Activated CD4-positive, alpha-beta T cell treated with anti-CD3 and anti-CD28 coated beads, Interleukin-2, amount 10 ng/mL, durations not matched to agents 7 days and 5 days (primary cell): ENCODE results near the gene BICRAL. TPM values are rescaled to one million over a fixed set of nuclear protein-coding genes. Genes with fewer than 3 reads are reported as not detected.
"Not testable (repeated sequence)": the region's sequence is repeated elsewhere in the genome, so short reads cannot be mapped to it uniquely, and the experiment has no call there.

ENCODE experiments used
- CTCF ChIA-PET: fragments of 350-600 bp; sonication (Branson Sonifier 250); formaldehyde crosslinking; loops from one replicate; lab custom pipeline; 2021; ENCODE audit warnings: antibody characterized with exemption; lab: Charles Lee
- POLR2A ChIA-PET: fragments of 350-600 bp; sonication (Branson Sonifier 250); formaldehyde crosslinking; loops from one replicate; lab custom pipeline; 2021; ENCODE audit warnings: antibody characterized with exemption; lab: Charles Lee
- DNase-seq: peaks from one replicate; pipeline ENCODE4 v3.0.0-alpha.2; 2020
- H3K27ac Mint-ChIP-seq: one replicate; pipeline ENCODE4 v1.8.0; 2021; ENCODE audit warnings: mild to moderate bottlenecking, moderate library complexity, mixed read lengths
- H3K27me3 Mint-ChIP-seq: one replicate; pipeline ENCODE4 v1.8.0; 2021; ENCODE audit warnings: mixed read lengths
- H3K36me3 Mint-ChIP-seq: one replicate; pipeline ENCODE4 v1.8.0; 2021; ENCODE audit warnings: low read depth, mixed read lengths
- H3K4me1 Mint-ChIP-seq: one replicate; pipeline ENCODE4 v1.8.0; 2021; ENCODE audit warnings: mixed read lengths
- H3K4me3 Mint-ChIP-seq: one replicate; pipeline ENCODE4 v1.8.0; 2021; ENCODE audit warnings: mild to moderate bottlenecking, moderate library complexity, mixed read lengths
- H3K9me3 Mint-ChIP-seq: one replicate; pipeline ENCODE4 v1.8.0; 2021; ENCODE audit warnings: mixed read lengths
- total RNA-seq, 2 experiments: library from RNA; stranded (reverse); gene quantifications; one replicate each; pipeline ENCODE4 v1.2.3, GENCODE V29; 2021

Gene BICRAL, protein sequence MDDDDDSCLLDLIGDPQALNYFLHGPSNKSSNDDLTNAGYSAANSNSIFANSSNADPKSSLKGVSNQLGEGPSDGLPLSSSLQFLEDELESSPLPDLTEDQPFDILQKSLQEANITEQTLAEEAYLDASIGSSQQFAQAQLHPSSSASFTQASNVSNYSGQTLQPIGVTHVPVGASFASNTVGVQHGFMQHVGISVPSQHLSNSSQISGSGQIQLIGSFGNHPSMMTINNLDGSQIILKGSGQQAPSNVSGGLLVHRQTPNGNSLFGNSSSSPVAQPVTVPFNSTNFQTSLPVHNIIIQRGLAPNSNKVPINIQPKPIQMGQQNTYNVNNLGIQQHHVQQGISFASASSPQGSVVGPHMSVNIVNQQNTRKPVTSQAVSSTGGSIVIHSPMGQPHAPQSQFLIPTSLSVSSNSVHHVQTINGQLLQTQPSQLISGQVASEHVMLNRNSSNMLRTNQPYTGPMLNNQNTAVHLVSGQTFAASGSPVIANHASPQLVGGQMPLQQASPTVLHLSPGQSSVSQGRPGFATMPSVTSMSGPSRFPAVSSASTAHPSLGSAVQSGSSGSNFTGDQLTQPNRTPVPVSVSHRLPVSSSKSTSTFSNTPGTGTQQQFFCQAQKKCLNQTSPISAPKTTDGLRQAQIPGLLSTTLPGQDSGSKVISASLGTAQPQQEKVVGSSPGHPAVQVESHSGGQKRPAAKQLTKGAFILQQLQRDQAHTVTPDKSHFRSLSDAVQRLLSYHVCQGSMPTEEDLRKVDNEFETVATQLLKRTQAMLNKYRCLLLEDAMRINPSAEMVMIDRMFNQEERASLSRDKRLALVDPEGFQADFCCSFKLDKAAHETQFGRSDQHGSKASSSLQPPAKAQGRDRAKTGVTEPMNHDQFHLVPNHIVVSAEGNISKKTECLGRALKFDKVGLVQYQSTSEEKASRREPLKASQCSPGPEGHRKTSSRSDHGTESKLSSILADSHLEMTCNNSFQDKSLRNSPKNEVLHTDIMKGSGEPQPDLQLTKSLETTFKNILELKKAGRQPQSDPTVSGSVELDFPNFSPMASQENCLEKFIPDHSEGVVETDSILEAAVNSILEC
- total RNA-seq: 10 to 100 TPM; 23.4 to 27.8 TPM

DNA sequence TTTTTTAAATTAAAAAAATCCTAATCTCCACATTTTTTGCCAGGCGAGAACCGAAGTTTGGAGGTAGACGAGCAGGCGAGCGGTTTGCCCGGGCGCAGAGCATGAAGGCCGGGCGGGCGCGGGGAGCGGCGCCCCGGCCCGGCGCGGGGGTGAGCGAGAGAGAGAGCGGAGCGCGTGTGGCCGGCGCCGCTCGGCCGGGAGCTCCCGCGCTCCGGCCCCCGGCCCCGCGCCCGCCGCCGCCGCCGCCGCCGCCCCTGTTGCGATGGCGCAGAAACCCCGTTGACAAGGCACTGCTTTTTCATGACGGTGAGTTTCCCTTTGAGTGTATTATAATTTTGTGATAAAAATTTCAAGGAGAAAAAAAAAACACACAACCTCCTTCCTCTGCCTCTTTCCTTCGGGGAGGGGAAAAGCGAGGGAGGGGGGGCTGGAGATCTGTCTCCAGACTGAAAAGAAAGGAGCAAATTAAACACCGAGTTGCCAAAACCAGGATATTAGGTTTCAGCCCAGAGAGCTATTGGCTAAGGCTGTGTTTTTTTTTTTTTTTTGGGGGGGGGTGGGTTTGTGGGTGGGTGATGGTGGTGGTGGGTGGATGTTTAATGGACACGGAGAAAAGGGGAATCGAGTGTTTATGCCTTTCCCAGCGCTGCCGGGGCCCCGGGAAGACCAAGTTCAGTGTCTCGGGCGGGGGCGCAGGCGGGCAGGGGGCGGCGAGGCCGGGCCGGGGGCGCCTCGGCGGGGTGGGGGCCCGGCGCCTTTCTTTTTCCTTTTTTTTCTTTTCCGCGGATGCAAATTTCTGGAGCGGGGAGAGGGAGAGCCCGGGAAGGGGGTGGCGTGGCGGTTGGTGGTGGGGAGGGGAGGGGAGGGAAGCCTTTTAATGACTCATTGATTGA is at the start of gene BICRAL:
BICRAL (plus strand) TSS at position 257 of the 893 bp plus-strand sequence. CDS start 39,971 bp downstream, outside the sequence.
- H3K36me3 Mint-ChIP-seq: peaks cover 29% of the 10 kb centered on the region
- CTCF ChIA-PET: interaction anchor here (0.6 to 1.8 kb wide), 5 partner anchors 9 to 206 kb away, joined by 3 to 6 read pairs (median 3); no protein-coding TSS in a partner anchor
- H3K27me3 Mint-ChIP-seq: no peaks in the 10 kb centered on the region
- peak within 1 kb of the TSS; percentile 97 for H3K4me3 Mint-ChIP-seq
- H3K9me3 Mint-ChIP-seq: no peaks in the 10 kb centered on the region
- POLR2A ChIA-PET: interaction anchor here (0.8 kb wide), 1 partner anchor 10 kb away, joined by 4 read pairs; no protein-coding TSS in a partner anchor
- DNase-seq: peak; percentile 75
- peak within 1 kb of the TSS; percentile 100 for H3K27ac Mint-ChIP-seq
- H3K4me1 Mint-ChIP-seq: peaks cover 32% of the 10 kb centered on the region

DNA sequence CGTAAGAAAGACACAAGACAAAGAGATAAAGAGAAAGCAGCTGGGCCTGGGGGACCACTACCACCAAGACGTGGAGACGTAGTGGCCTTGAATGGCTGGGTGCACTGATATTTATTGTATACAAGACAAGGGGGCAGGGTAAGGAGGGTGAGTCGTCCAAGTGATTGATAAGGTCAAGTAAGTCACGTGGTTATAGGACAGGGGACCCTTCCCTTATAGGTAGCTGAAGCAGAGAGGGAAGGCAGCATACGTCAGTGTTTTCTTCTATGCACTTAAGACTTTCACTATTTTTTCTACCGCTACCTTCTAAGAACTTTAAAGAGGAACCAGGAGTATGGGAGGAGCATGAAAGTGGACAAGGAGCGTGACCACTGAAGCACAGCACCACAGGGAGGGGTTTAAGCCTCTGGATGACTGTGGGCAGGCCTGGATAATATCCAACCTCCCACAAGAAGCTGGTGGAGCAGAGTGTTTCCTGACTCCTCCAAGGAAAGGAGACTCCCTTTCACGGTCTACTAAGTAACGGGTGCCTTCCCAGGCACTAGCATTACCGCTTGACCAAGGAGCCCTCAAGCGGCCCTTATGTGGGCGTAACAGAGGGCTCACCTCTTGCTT is 47.9 kb upstream of the BICRAL start:
- POLR2A ChIA-PET: interaction anchor here (0.6 kb wide), 1 partner anchor 18 kb away, joined by 3 read pairs; no protein-coding TSS in a partner anchor

DNA sequence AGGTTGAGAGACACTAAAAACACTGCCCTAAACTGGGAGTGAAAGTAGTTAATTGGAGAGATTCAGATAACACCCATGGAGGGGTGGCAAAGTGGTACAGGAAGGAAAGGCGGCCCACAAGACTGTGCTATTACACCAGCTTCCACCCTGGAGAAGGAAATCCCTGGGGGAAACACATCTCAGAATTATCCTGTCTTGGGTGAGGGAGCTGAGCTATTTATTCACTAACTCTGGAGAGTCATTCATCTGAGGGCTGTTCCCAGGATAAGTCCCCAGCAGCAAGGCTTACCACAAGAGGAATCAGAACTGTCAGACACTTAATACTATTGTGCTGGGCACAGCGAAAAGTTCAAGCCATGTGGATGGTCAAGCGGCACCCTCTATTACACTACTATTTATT is 45.9 kb upstream of the BICRAL start:
- POLR2A ChIA-PET: no interaction called here
- peaks cover 3% of the 10 kb centered on the region for H3K9me3 Mint-ChIP-seq
- CTCF ChIA-PET: no interaction called here
- H3K36me3 Mint-ChIP-seq: no peaks in the 10 kb centered on the region
- no peak overlapping the region for H3K4me3 Mint-ChIP-seq
- DNase-seq: no peak
- H3K4me1 Mint-ChIP-seq: peaks cover 3% of the 10 kb centered on the region
- no peak overlapping the region for H3K27ac Mint-ChIP-seq
- peaks cover 11% of the 10 kb centered on the region for H3K27me3 Mint-ChIP-seq

More for the DNA sequence above, 47.9 kb upstream of the BICRAL start:
- not testable (repeated sequence) for DNase-seq, H3K27ac Mint-ChIP-seq, H3K4me3 Mint-ChIP-seq, H3K27me3 Mint-ChIP-seq, H3K4me1 Mint-ChIP-seq, H3K9me3 Mint-ChIP-seq, H3K36me3 Mint-ChIP-seq
- CTCF ChIA-PET: interaction anchor here (0.6 to 0.8 kb wide), 3 partner anchors 8 to 278 kb away, joined by 3 to 5 read pairs (median 3); no protein-coding TSS in a partner anchor

DNA sequence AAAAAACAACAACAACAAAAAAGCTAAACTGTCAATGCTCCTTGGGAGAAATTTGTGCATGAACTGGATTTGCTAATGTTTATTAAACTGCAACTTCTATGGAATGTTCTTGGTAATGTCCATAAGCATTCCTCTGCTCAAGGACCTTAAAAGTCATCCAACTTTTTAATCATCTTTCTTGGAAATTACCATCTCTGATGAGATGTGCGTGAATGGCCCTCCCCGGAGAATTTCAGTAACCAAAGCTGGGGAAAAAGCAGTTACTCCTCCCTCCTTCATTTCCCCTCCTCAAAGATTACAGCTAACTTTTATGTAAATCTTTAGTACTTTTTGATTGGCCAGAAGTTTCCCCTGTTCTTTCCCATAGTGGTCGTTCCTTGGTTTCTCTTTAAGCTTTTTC is 41.1 kb upstream of the BICRAL start:
- Mint-ChIP-seq H3K27me3 (peaks cover 11% of the 10 kb centered on the region), H3K4me3 (no peak overlapping the region), H3K36me3 (peaks cover 12% of the 10 kb centered on the region), H3K4me1 (peaks cover 18% of the 10 kb centered on the region), H3K27ac (no peak overlapping the region), H3K9me3 (no peaks in the 10 kb centered on the region)
- ChIA-PET CTCF (interaction anchor here (0.9 to 1.8 kb wide), 4 partner anchors 9 to 46 kb away, joined by 3 to 5 read pairs (median 4); no protein-coding TSS in a partner anchor), POLR2A (no interaction called here)
- DNase-seq: no peak

DNA sequence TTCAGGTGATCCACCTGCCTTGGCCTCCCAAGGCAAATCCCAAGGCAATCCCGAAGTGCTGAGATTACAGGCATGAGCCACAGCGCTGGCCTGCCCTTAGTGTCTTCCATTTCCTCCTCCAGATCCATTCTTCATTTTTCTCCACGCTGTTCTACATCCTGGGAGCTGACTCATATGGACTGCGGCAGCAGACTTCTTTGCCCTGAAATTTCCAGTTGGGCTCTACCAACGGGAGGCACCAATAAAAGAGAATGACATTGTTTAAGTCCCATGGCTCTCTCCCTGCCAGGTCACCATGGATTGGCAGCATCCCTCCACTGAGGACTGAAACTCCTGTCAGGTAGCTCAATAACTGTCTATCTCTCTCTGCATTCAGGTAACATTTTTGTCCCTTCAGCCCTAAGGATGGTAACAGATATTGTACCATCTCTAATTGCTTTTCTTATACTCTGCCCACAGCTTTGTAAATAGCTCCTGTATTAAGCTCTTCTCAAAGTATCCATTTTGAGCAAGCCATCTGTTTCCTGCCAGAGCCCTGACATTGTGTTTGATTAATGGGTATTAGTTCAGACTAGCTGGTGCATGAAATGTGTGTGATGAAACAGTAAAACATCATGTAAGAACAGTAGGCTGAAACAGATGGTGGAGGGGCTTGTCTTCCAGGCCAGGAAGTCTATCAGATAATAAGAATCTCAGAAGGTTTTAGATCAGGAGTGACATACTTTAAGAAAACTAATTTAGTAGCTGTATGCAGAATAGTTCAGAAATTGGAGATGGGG is 39.5 kb upstream of the BICRAL start:
- H3K27me3 Mint-ChIP-seq: peaks cover 10% of the 10 kb centered on the region
- no peaks in the 10 kb centered on the region for H3K9me3 Mint-ChIP-seq
- H3K36me3 Mint-ChIP-seq: peaks cover 14% of the 10 kb centered on the region
- CTCF ChIA-PET: interaction anchor here (1.4 kb wide), 1 partner anchor 16 kb away, joined by 6 read pairs; no protein-coding TSS in a partner anchor
- H3K4me3 Mint-ChIP-seq: no peak overlapping the region
- H3K4me1 Mint-ChIP-seq: peaks cover 20% of the 10 kb centered on the region
- H3K27ac Mint-ChIP-seq: no peak overlapping the region
- POLR2A ChIA-PET: no interaction called here
- no peak for DNase-seq

DNA sequence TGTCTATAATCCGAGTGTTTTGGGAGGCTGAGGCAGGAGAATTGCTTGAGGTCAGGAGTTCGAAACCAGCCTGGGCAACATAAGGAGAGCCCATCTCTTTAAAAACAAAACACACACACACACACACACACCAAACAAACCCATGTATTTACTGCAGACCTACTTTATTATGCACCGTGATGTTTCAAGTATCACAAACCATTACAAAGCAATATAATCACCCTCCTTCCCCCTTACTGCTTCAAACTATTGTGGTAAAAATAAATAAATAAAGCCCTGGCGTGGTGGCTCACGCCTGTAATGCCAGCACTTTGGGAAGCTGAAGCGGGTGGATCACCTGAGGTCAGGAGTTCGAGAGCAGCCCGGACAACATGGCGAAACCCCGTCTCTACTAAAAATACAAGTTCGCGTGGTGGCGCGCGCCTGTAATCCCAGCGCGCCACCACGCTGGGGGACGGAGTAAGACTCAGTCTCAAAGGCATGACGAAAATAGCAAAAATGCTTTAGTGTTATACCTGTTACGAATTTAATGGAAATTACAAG is 37.4 kb upstream of the BICRAL start:
- ChIA-PET POLR2A (interaction anchor here (1.3 kb wide), 1 partner anchor 27 kb away, joined by 3 read pairs; no protein-coding TSS in a partner anchor), CTCF (interaction anchor here (1.1 to 3.5 kb wide), 5 partner anchors 15 to 41 kb away, joined by 3 to 19 read pairs (median 4); no protein-coding TSS in a partner anchor)
- H3K27ac Mint-ChIP-seq: peak overlapping the region; percentile 100
- H3K36me3 Mint-ChIP-seq: peaks cover 25% of the 10 kb centered on the region
- peak overlapping the region; percentile 100 for H3K4me3 Mint-ChIP-seq
- H3K9me3 Mint-ChIP-seq: no peaks in the 10 kb centered on the region
- peaks cover 36% of the 10 kb centered on the region for H3K4me1 Mint-ChIP-seq
- peaks cover under 1% of the 10 kb centered on the region for H3K27me3 Mint-ChIP-seq
- no peak for DNase-seq

DNA sequence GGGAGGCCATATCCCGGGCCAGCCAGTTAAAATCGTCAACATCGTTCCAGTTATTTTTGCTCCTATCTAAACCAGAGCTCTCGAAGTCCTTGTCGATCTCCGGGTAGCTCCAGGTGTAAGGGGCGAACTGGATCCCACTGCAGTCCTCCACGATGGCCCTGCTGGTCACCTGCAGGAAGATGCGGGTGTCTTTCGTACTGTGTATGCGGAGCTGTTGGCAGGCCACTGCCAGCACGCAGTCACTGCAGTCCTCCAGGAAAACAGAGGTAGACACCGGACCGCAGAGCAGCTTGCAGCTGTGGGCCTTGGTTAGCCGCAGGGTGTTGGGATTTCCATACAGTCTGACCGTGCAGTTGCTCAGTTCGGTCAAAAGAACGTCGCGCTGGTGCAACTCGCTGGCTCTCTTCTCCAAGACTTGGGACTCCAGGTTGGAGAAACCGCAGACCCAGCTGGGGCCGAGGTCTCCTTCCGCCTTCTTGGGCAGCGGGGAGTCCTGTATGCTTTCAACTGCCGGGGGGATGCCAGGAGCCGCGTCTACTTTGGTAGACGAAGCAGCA is 36.7 kb upstream of the BICRAL start:
- H3K36me3 Mint-ChIP-seq: peaks cover 25% of the 10 kb centered on the region
- ChIA-PET POLR2A (interaction anchor here (1.3 kb wide), 1 partner anchor 26 kb away, joined by 3 read pairs; no protein-coding TSS in a partner anchor), CTCF (interaction anchor here (1.1 to 3.5 kb wide), 8 partner anchors 13 to 140 kb away, joined by 3 to 19 read pairs (median 4); no protein-coding TSS in a partner anchor)
- peak; percentile 43 for DNase-seq
- H3K27ac Mint-ChIP-seq: peak overlapping the region; percentile 100
- no peaks in the 10 kb centered on the region for H3K9me3 Mint-ChIP-seq
- H3K27me3 Mint-ChIP-seq: no peaks in the 10 kb centered on the region
- peak overlapping the region; percentile 100 for H3K4me3 Mint-ChIP-seq
- H3K4me1 Mint-ChIP-seq: peaks cover 36% of the 10 kb centered on the region

DNA sequence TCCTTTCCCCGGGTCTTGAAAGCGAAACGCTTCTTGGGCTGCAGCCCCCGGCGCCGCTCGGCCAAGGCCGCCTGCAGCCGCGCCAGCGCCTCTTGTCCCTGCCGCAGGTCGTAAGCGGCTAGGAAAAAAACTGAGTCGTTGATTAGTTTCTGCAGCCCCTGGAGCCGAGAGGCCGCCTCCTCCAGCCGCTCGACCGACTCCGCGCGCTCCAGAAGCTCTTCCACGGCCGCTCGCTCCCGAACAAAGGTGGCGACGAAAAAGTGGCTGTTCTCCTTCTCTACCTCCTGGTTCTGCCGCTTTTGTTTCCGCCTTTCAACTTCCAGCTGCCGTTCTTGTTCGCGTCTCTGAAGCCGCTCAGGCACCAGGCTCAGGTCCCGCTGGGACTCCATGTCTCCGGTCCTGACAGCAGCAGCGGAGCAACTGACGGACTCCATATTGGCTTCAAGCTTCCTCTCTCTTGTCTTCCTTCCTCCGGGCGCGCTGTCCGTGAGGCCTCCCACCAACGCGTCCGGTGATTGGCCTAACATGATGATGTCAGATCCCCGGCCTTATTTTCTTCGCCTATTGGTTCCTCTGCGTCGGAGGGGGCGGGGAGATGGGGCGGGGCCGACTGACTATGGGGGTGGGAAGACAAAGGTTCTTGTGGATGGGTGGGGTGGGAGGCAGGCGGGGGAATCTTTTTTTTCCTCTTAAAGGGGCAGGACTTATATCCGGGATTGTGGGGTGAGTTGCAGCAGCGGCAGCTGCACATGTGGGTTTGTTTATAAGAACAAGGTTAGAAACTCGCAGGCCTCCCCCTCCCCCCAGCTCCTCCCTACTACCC is 36.0 kb upstream of the BICRAL start, which contains the start of gene TBCC:
TBCC (minus strand) TSS at position 464 of the 823 bp plus-strand sequence; CDS start at position 434, 30 bp downstream.
- Mint-ChIP-seq H3K27me3 (no peaks in the 10 kb centered on the region), H3K9me3 (no peaks in the 10 kb centered on the region), H3K27ac (peak within 1 kb of the TSS; percentile 100), H3K36me3 (peaks cover 25% of the 10 kb centered on the region), H3K4me1 (peaks cover 34% of the 10 kb centered on the region), H3K4me3 (peak within 1 kb of the TSS; percentile 100)
- CTCF ChIA-PET: interaction anchor here (0.7 to 3.5 kb wide), 10 partner anchors 14 to 139 kb away, joined by 3 to 19 read pairs (median 4); partner anchors contain the start of gene RPL7L1
- POLR2A ChIA-PET: interaction anchor here (0.6 to 1.5 kb wide), 5 partner anchors 25 to 1371 kb away, joined by 3 to 6 read pairs (median 3); partner anchors contain the start of gene RPL7L1
- peak; percentile 97 for DNase-seq
